ENCODE data around the gene CA5A. TPM values are rescaled to one million over a fixed set of nuclear protein-coding genes. Genes with fewer than 3 reads are reported as not detected.
A peak's percentile ranks its signal among the peaks of the same experiment; 100 is the strongest.

The CA5A gene
- total RNA-seq, 1 donor from 2014 or later, result not detected

DNA sequence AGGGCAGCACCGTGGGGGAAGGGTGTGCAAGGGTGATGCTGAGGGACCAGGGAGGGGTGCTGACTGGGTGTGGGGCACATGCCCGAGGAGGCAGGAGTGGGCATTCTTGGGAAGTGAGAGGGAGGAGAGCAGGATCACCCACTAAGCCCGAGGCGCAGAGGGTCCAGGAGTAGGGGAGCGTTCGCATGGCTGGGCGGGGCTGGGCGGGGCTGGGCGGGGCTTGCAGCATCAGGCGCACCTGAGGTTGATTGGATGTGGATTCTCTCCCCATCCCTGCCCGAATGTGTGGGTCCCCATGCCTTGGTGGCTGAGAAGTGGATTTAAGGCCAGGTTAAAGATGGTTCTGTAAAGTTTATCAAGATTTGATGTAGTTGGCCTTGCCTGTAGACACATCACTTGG, 29.1 kb upstream of the CA5A start:
- Histone ChIP-seq H3K9me3 (ENCODE audit: insufficient read depth, low read depth, low read length) (no peaks in the 10 kb centered on the region), H2AFZ (ENCODE audit: low read depth, low read length) (no peak overlapping the region), H3K9ac (ENCODE audit: low read length) (no peak overlapping the region), H4K20me1 (ENCODE audit: insufficient read depth, low read length) (no peaks in the 10 kb centered on the region), H3K4me2 (ENCODE audit: low read length) (no peak overlapping the region), H3K4me1 (ENCODE audit: insufficient read depth, low read length) (peaks cover 49% of the 10 kb centered on the region), H3K27ac (ENCODE audit: low read depth, low read length) (no peak overlapping the region), H3K36me3 (ENCODE audit: insufficient read depth, low read length) (no peaks in the 10 kb centered on the region), H3K79me2 (ENCODE audit: insufficient read depth, low read length) (peaks cover 74% of the 10 kb centered on the region), H3K4me3 (ENCODE audit: insufficient read depth, low read depth, low read length) (no peak overlapping the region), H3K27me3 (ENCODE audit: insufficient read depth, low read length) (no peaks in the 10 kb centered on the region)
- Mint-ChIP-seq H3K27me3 (ENCODE audit: low read depth, unreplicated experiment) (no peaks in the 10 kb centered on the region), H3K4me1 (ENCODE audit: low read depth, unreplicated experiment) (peaks cover 50% of the 10 kb centered on the region), H3K36me3 (ENCODE audit: low read depth, unreplicated experiment) (peaks cover 8% of the 10 kb centered on the region), H3K4me3 (ENCODE audit: unreplicated experiment) (no peak overlapping the region), H3K27ac (ENCODE audit: unreplicated experiment) (no peak overlapping the region), H3K9me3 (ENCODE audit: unreplicated experiment) (no peaks in the 10 kb centered on the region)
- TF ChIP-seq, protein P1, sequence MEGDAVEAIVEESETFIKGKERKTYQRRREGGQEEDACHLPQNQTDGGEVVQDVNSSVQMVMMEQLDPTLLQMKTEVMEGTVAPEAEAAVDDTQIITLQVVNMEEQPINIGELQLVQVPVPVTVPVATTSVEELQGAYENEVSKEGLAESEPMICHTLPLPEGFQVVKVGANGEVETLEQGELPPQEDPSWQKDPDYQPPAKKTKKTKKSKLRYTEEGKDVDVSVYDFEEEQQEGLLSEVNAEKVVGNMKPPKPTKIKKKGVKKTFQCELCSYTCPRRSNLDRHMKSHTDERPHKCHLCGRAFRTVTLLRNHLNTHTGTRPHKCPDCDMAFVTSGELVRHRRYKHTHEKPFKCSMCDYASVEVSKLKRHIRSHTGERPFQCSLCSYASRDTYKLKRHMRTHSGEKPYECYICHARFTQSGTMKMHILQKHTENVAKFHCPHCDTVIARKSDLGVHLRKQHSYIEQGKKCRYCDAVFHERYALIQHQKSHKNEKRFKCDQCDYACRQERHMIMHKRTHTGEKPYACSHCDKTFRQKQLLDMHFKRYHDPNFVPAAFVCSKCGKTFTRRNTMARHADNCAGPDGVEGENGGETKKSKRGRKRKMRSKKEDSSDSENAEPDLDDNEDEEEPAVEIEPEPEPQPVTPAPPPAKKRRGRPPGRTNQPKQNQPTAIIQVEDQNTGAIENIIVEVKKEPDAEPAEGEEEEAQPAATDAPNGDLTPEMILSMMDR (IDR thresholded peaks at IDR 0.05; ENCODE audit: insufficient read depth, low read depth, low read length), result no peak
- TF ChIP-seq EZH2 (IDR thresholded peaks at IDR 0.05; ENCODE audit: insufficient read depth, low read length), result no peak
- FAIRE-seq (no peak), DNase-seq (ENCODE audit: low read depth) (no peak)

DNA sequence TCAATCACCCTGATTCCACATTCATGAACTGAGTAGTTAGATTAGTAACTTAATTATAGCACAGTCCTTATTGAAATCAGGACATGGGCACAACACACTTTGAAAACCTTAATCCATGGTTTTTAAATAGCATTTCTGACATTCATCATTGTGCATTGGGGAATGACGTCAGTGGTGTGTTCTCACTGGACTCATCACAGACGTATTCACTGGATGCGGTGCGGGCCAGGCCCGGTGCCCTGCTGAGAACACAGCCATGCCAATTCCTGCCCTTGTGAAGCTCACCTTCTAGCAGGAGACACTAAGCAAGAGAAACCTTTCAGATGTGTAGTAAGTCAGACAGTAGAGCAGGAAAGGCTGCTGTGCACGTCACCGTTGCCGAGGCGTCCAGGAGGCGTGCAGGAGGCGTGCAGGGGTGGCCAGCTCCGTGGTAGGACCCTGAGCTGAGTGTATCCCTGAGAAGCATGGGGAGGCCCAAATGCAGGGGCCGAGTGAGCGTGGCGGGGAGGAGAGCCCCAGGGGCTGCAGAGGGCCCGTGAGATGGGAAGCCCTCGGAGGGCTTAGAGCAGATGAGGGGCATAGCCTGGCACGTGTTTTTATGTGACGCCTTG, 27.8 kb upstream of the CA5A start:
- H4K20me1 ChIP-seq (ENCODE audit: insufficient read depth, low read length), result no peaks in the 10 kb centered on the region
- TF ChIP-seq EZH2 (IDR thresholded peaks at IDR 0.05; ENCODE audit: insufficient read depth, low read length), result no peak
- TF ChIP-seq, protein P1 (IDR thresholded peaks at IDR 0.05; ENCODE audit: insufficient read depth, low read depth, low read length), result no peak
- H3K36me3 Mint-ChIP-seq (ENCODE audit: low read depth, unreplicated experiment), result peaks cover 3% of the 10 kb centered on the region
- H3K9ac ChIP-seq (ENCODE audit: low read length), result peak overlapping the region; percentile 79
- H3K4me1 ChIP-seq (ENCODE audit: insufficient read depth, low read length), result peaks cover 40% of the 10 kb centered on the region
- H3K9me3 Mint-ChIP-seq (ENCODE audit: unreplicated experiment), result no peaks in the 10 kb centered on the region
- DNase-seq (ENCODE audit: low read depth) (peak; percentile 64), FAIRE-seq (no peak)
- H3K4me3 ChIP-seq (ENCODE audit: insufficient read depth, low read depth, low read length), result no peak overlapping the region
- peak overlapping the region; percentile 95 for H3K27ac ChIP-seq (ENCODE audit: low read depth, low read length)
- peak overlapping the region; percentile 54 for H3K4me3 Mint-ChIP-seq (ENCODE audit: unreplicated experiment)
- no peak overlapping the region for H2AFZ ChIP-seq (ENCODE audit: low read depth, low read length)
- H3K79me2 ChIP-seq (ENCODE audit: insufficient read depth, low read length), result peaks cover 83% of the 10 kb centered on the region
- H3K4me2 ChIP-seq (ENCODE audit: low read length), result peak overlapping the region; percentile 78
- no peaks in the 10 kb centered on the region for H3K36me3 ChIP-seq (ENCODE audit: insufficient read depth, low read length)
- no peaks in the 10 kb centered on the region for H3K9me3 ChIP-seq (ENCODE audit: insufficient read depth, low read depth, low read length)
- H3K4me1 Mint-ChIP-seq (ENCODE audit: low read depth, unreplicated experiment), result peaks cover 47% of the 10 kb centered on the region
- H3K27me3 ChIP-seq (ENCODE audit: insufficient read depth, low read length), result no peaks in the 10 kb centered on the region
- no peaks in the 10 kb centered on the region for H3K27me3 Mint-ChIP-seq (ENCODE audit: low read depth, unreplicated experiment)
- peak overlapping the region; percentile 91 for H3K27ac Mint-ChIP-seq (ENCODE audit: unreplicated experiment)

- H3K4me3 ChIP-seq (ENCODE audit: insufficient read depth, low read depth, low read length), result peak overlapping the region; percentile 40
- peaks cover 8% of the 10 kb centered on the region for H3K36me3 Mint-ChIP-seq (ENCODE audit: low read depth, unreplicated experiment)
- peak overlapping the region; percentile 79 for H3K9ac ChIP-seq (ENCODE audit: low read length)
- peaks cover 85% of the 10 kb centered on the region for H3K79me2 ChIP-seq (ENCODE audit: insufficient read depth, low read length)
- H3K36me3 ChIP-seq (ENCODE audit: insufficient read depth, low read length), result no peaks in the 10 kb centered on the region
- H3K27ac Mint-ChIP-seq (ENCODE audit: unreplicated experiment), result peak overlapping the region; percentile 91
- H3K27me3 ChIP-seq (ENCODE audit: insufficient read depth, low read length), result no peaks in the 10 kb centered on the region
- peaks cover 36% of the 10 kb centered on the region for H3K4me1 ChIP-seq (ENCODE audit: insufficient read depth, low read length)
- DNase-seq (ENCODE audit: low read depth), result peak; percentile 92
- H3K4me2 ChIP-seq (ENCODE audit: low read length), result peak overlapping the region; percentile 78
- peaks cover 39% of the 10 kb centered on the region for H3K4me1 Mint-ChIP-seq (ENCODE audit: low read depth, unreplicated experiment)
- peak overlapping the region; percentile 95 for H3K27ac ChIP-seq (ENCODE audit: low read depth, low read length)
- no peaks in the 10 kb centered on the region for H3K9me3 ChIP-seq (ENCODE audit: insufficient read depth, low read depth, low read length)
- H2AFZ ChIP-seq (ENCODE audit: low read depth, low read length), result peak overlapping the region; percentile 50
- no peaks in the 10 kb centered on the region for H3K27me3 Mint-ChIP-seq (ENCODE audit: low read depth, unreplicated experiment)
- FAIRE-seq, result peak; percentile 92
- no peaks in the 10 kb centered on the region for H3K9me3 Mint-ChIP-seq (ENCODE audit: unreplicated experiment)
- no peaks in the 10 kb centered on the region for H4K20me1 ChIP-seq (ENCODE audit: insufficient read depth, low read length)
- no peak overlapping the region for H3K4me3 Mint-ChIP-seq (ENCODE audit: unreplicated experiment)
- TF ChIP-seq, protein P1 (IDR thresholded peaks at IDR 0.05; ENCODE audit: insufficient read depth, low read depth, low read length), result no peak
- no peak for TF ChIP-seq EZH2 (IDR thresholded peaks at IDR 0.05; ENCODE audit: insufficient read depth, low read length)
Measured at GRCh38 chr16:87963400-87963799, 27.1 kb upstream of the CA5A start.
